T-helper 17 cell (primary cell): Measurements from ENCODE around the gene PARM1. TPM values are rescaled to one million over a fixed set of nuclear protein-coding genes. Genes with fewer than 3 reads are reported as not detected.

ENCODE experiments used
- ATAC-seq: fragments of 150-1000 bp; cut with Tn5 transposase; 2 replicates; pipeline ENCODE4 v1.10.0; 2021; ENCODE audit warnings: mild to moderate bottlenecking, moderate library complexity
- DNase-seq, 3 donors: peaks; one replicate each; pipeline versions ENCODE4 v3.0.0 to v3.0.0-alpha.2; 2020 to 2021
- H3K9me3 ChIP-seq: one replicate; pipeline ENCODE4 v1.7.0; 2013; ENCODE audit warnings: low read length, mild to moderate bottlenecking; ENCODE audit not compliant: control insufficient read depth, poor library complexity, severe bottlenecking
- H3K27ac Mint-ChIP-seq: one replicate; pipeline ENCODE4 v1.8.0; 2022; ENCODE audit warnings: mild to moderate bottlenecking, moderate library complexity, mixed read lengths
- H3K27me3 Mint-ChIP-seq: one replicate; pipeline ENCODE4 v1.8.0; 2022; ENCODE audit warnings: mixed read lengths
- H3K36me3 Mint-ChIP-seq: one replicate; pipeline ENCODE4 v1.8.0; 2022; ENCODE audit warnings: low read depth, mixed read lengths
- H3K4me1 Mint-ChIP-seq: one replicate; pipeline ENCODE4 v1.8.0; 2022; ENCODE audit warnings: mild to moderate bottlenecking, mixed read lengths
- H3K4me3 Mint-ChIP-seq: one replicate; pipeline ENCODE4 v1.8.0; 2022; ENCODE audit warnings: mild to moderate bottlenecking, moderate library complexity, mixed read lengths
- total RNA-seq, 4 donors: library from RNA in 2 of 4; stranded (reverse) in 2 of 4; gene quantifications; one replicate each; pipeline ENCODE4 v1.2.3 and lab custom pipeline; 2022 to 2026

The PARM1 gene
- total RNA-seq, 2 donors from 2014 or later = 0.13 to 0.52 TPM

DNA sequence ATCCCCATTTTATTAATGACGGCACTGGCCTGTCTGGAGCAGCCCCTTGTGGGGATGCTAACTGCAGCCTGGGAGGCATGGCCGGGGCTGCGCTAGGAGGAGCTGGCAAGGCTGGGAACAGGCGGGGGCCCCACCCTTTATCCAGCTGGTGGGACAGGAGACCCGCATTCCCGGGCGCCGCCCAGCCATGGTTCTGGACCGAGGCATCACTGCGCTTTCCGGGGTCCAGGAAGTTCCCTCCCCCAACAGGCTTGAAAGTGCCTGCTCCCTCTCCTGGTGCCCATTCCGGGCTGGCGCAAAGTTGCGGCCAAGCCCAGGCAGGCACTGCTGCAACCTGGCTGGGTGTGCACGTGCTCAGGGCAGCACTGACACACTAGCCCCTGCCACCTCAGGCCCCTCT lies 124.5 kb downstream of the PARM1 start:
- Mint-ChIP-seq H3K27ac (no peak overlapping the region), H3K36me3 (no peaks in the 10 kb centered on the region), H3K27me3 (peaks cover 4% of the 10 kb centered on the region), H3K4me3 (no peak overlapping the region), H3K4me1 (no peaks in the 10 kb centered on the region)
- ATAC-seq (no peak), DNase-seq (no peak)
- peaks cover 2% of the 10 kb centered on the region for H3K9me3 ChIP-seq

DNA sequence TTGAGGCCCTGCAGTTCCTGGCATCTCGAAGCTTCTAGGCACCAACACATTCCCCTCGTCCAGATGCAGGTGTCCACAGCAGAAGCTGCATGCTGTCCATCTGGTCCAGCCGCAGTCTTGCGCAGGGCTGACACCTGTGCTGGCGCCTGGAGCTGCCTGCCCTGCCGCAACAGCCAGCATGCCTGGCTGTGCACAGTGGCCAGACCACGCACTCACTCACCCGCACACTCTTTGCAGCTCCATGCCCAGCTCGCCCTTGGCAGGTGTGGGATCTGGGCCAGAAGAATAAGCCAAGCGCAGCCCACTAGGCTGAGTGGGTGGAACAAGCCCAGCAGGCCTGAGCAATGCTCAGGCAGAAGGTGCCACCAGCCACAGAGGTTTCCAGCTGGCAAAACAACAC lies 125.6 kb downstream of the PARM1 start:
- H3K36me3 Mint-ChIP-seq = no peaks in the 10 kb centered on the region
- H3K27me3 Mint-ChIP-seq = peaks cover 4% of the 10 kb centered on the region
- no peaks in the 10 kb centered on the region for H3K4me1 Mint-ChIP-seq
- no peak for DNase-seq
- H3K9me3 ChIP-seq = peaks cover 2% of the 10 kb centered on the region
- ATAC-seq = no peak
- H3K4me3 Mint-ChIP-seq = no peak overlapping the region
- H3K27ac Mint-ChIP-seq = no peak overlapping the region

DNA sequence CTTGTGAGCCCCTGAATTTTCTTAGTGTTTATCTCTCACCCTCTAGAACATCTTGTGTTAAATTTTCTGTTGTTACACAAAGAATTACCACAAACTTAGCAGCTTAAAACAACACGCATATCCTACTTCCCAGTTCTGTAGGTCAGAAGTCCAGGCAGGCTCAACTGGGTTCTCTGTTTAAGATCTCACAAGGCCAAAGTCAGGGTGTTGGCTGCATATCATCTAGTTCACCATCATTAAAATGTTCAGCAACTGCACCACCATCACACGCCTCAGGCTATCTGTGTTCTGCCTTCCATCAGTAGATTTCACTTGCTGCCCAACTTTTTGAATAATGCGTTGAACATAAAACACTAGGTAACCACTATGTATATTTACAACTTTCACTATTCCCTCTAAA lies 130.5 kb downstream of the PARM1 start:
- H3K4me3 Mint-ChIP-seq = no peak overlapping the region
- H3K27me3 Mint-ChIP-seq = peaks cover 2% of the 10 kb centered on the region
- H3K9me3 ChIP-seq = peaks cover 2% of the 10 kb centered on the region
- ATAC-seq (no peak), DNase-seq (no peak)
- no peaks in the 10 kb centered on the region for H3K36me3 Mint-ChIP-seq
- no peak overlapping the region for H3K27ac Mint-ChIP-seq
- no peaks in the 10 kb centered on the region for H3K4me1 Mint-ChIP-seq

DNA sequence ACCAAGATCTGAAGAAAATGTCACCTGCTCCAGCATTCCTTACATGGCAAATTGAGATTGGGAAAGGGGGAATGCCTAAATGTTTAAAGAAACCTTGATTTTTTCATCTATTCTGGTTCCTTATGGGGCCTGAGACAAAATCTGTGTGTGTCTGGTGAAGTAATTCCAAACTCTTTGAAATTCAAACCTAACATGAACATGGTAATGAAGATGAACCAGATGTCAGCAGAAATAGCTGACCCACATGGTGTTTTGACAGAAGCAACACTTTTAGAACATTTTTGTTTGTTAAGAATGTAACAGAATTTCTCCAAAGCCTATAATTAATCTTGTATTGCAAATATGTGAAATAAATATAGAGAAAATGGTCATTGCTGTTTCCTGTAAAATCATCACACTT lies 133.0 kb downstream of the PARM1 start:
- Mint-ChIP-seq H3K36me3 (no peaks in the 10 kb centered on the region), H3K27me3 (no peaks in the 10 kb centered on the region), H3K4me3 (no peak overlapping the region), H3K27ac (no peak overlapping the region), H3K4me1 (no peaks in the 10 kb centered on the region)
- DNase-seq (no peak), ATAC-seq (no peak)
- H3K9me3 ChIP-seq = no peaks in the 10 kb centered on the region

- no peaks in the 10 kb centered on the region for H3K9me3 ChIP-seq
- no peak overlapping the region for H3K4me3 Mint-ChIP-seq
- no peak for DNase-seq
- H3K36me3 Mint-ChIP-seq = no peaks in the 10 kb centered on the region
- H3K27me3 Mint-ChIP-seq = no peaks in the 10 kb centered on the region
- no peak overlapping the region for H3K27ac Mint-ChIP-seq
- no peaks in the 10 kb centered on the region for H3K4me1 Mint-ChIP-seq
- ATAC-seq = no peak
These were observed 136.7 kb downstream of the PARM1 start for GRCh38 chr4:75069493-75070074.

GRCh38 chr4:75071317-75071716 lies 138.4 kb downstream of the PARM1 start:
- ATAC-seq (no peak), DNase-seq (no peak)
- H3K9me3 ChIP-seq = no peaks in the 10 kb centered on the region
- Mint-ChIP-seq H3K4me1 (no peaks in the 10 kb centered on the region), H3K36me3 (no peaks in the 10 kb centered on the region), H3K27me3 (no peaks in the 10 kb centered on the region), H3K27ac (no peak overlapping the region), H3K4me3 (no peak overlapping the region)

DNA sequence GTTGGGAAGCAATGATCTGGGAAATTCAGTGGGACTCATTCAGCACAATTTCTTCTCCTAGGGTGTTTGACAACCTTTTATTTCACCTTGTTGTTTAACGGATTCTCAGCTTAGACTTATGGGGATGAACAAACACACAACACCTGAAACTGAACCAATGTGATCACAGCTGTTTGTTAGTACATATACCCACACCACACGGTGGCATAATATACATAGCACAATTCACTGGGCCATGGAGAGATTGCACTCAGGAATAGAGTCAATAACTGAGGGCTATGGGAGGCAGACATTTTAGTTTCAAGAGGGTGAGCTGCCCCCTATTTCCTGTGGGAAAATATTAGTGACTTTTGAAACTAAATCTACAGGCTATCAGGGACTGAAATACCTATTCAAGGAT lies 148.0 kb downstream of the PARM1 start:
- DNase-seq (no peak), ATAC-seq (no peak)
- Mint-ChIP-seq H3K27me3 (no peaks in the 10 kb centered on the region), H3K36me3 (no peaks in the 10 kb centered on the region), H3K4me1 (no peaks in the 10 kb centered on the region), H3K4me3 (no peak overlapping the region), H3K27ac (no peak overlapping the region)
- H3K9me3 ChIP-seq = no peaks in the 10 kb centered on the region

GRCh38 chr4:75081561-75081960 lies 148.6 kb downstream of the PARM1 start:
- Mint-ChIP-seq H3K27ac (no peak overlapping the region), H3K4me3 (no peak overlapping the region), H3K36me3 (no peaks in the 10 kb centered on the region), H3K4me1 (no peaks in the 10 kb centered on the region), H3K27me3 (no peaks in the 10 kb centered on the region)
- DNase-seq (no peak), ATAC-seq (no peak)
- no peaks in the 10 kb centered on the region for H3K9me3 ChIP-seq

GRCh38 chr4:75087416-75087815 lies 154.5 kb downstream of the PARM1 start:
- DNase-seq (no peak), ATAC-seq (no peak)
- no peaks in the 10 kb centered on the region for H3K4me1 Mint-ChIP-seq
- no peak overlapping the region for H3K27ac Mint-ChIP-seq
- H3K9me3 ChIP-seq = no peaks in the 10 kb centered on the region
- H3K36me3 Mint-ChIP-seq = no peaks in the 10 kb centered on the region
- no peaks in the 10 kb centered on the region for H3K27me3 Mint-ChIP-seq
- no peak overlapping the region for H3K4me3 Mint-ChIP-seq

GRCh38 chr4:75087865-75088264 lies 154.9 kb downstream of the PARM1 start:
- Mint-ChIP-seq H3K27ac (no peak overlapping the region), H3K36me3 (no peaks in the 10 kb centered on the region), H3K4me1 (no peaks in the 10 kb centered on the region), H3K27me3 (no peaks in the 10 kb centered on the region), H3K4me3 (no peak overlapping the region)
- no peaks in the 10 kb centered on the region for H3K9me3 ChIP-seq
- ATAC-seq (no peak), DNase-seq (no peak)

GRCh38 chr4:75089206-75089605 lies 156.3 kb downstream of the PARM1 start:
- no peak overlapping the region for H3K27ac Mint-ChIP-seq
- H3K9me3 ChIP-seq = no peaks in the 10 kb centered on the region
- H3K4me1 Mint-ChIP-seq = no peaks in the 10 kb centered on the region
- H3K27me3 Mint-ChIP-seq = no peaks in the 10 kb centered on the region
- DNase-seq (no peak), ATAC-seq (no peak)
- H3K4me3 Mint-ChIP-seq = no peak overlapping the region
- H3K36me3 Mint-ChIP-seq = no peaks in the 10 kb centered on the region

GRCh38 chr4:75099321-75099720 lies 166.4 kb downstream of the PARM1 start:
- H3K9me3 ChIP-seq = peaks cover 2% of the 10 kb centered on the region
- DNase-seq = no peak
- Mint-ChIP-seq H3K4me3 (no peak overlapping the region), H3K27ac (no peak overlapping the region), H3K36me3 (no peaks in the 10 kb centered on the region), H3K27me3 (no peaks in the 10 kb centered on the region), H3K4me1 (no peaks in the 10 kb centered on the region)
- no peak for ATAC-seq
